ENCODE measurements around the gene SUSD2. TPM values are rescaled to one million over a fixed set of nuclear protein-coding genes. Genes with fewer than 3 reads are reported as not detected.

The SUSD2 gene
- polyA plus RNA-seq, 1 of the 3 experiments (the other 2 are of a cell fraction), result 0.82 TPM

DNA sequence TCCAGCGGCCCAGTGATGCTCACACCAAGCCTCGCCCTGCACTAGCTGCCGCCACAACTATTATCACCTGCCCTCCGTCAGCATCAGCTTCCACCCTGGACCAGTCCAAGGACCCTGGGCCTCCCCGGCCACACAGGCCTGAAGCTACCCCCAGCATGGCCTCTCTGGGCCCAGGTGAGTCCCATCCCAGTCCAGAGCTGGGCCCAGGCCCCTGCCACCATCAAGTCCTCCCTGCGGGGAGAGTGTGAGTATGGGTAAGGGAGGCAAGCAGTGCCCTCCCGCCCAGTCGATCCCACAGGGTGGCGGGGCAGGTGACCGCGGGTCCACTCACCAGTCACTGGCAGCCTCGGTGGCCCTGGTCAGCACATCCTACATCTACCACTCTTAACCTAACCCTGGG, 9.5 kb upstream of the SUSD2 start:
- Histone ChIP-seq H3F3A (replicated peaks; ENCODE audit: insufficient read depth) (peaks cover 5% of the 10 kb centered on the region), H3K9me3 (no peaks in the 10 kb centered on the region), H3K27me3 (ENCODE audit: insufficient read depth) (no peaks in the 10 kb centered on the region), H3K9ac (no peak overlapping the region), H2AFZ (ENCODE audit: low read depth) (no peak overlapping the region), H3K36me3 (replicated peaks in 1 of 2; ENCODE audit: control insufficient read depth in 1 of 2, insufficient read depth in 2 of 2, low read length in 1 of 2) (peaks cover 9 to 65% of the 10 kb centered on the region in 2 experiments), H3K9me2 (no peaks in the 10 kb centered on the region), H3K4me1 (ENCODE audit: control insufficient read depth in 1 of 2, insufficient read depth in 2 of 2, low read depth in 1 of 2, low read length in 1 of 2) (peaks cover 0 to 9% of the 10 kb centered on the region in 2 experiments; a peak in 1 of 4 replicates), H3K4me2 (no peak overlapping the region), H3K79me2 (ENCODE audit: insufficient read depth) (no peaks in the 10 kb centered on the region), H3K4me3 (ENCODE audit: low read depth in 2 of 2, low read length in 1 of 2) (no peak overlapping the region), H4K20me1 (ENCODE audit: insufficient read depth) (no peaks in the 10 kb centered on the region), H3K27ac (ENCODE audit: low read depth in 2 of 2, low read length in 1 of 2) (no peak overlapping the region; a peak in 1 of 4 replicates)
- TF ChIP-seq RXRA (IDR thresholded peaks at IDR 0.05; ENCODE audit: borderline replicate concordance, low read depth) (no peak), CTCF (IDR thresholded peaks at IDR 0.05) (no peak), ZBTB33 (IDR thresholded peaks at IDR 0.05; ENCODE audit: borderline replicate concordance, low read depth) (no peak), GABPA (IDR thresholded peaks at IDR 0.05; ENCODE audit: low read depth) (no peak), FOXJ3 (CRISPR knock-in tag; IDR thresholded peaks at IDR 0.05) (no peak), SIN3A (IDR thresholded peaks at IDR 0.05; ENCODE audit: borderline replicate concordance, low read depth, low read length) (no peak), MEF2A (IDR thresholded peaks at IDR 0.05; ENCODE audit: borderline replicate concordance, low read depth) (no peak), RFX5 (IDR thresholded peaks at IDR 0.05; ENCODE audit: low read length) (no peak), EZH2phosphoT487 (IDR thresholded peaks at IDR 0.05; ENCODE audit: borderline replicate concordance, low read depth) (no peak), USF2 (IDR thresholded peaks at IDR 0.05; ENCODE audit: borderline replicate concordance, low read depth, low read length) (no peak), RCOR1 (IDR thresholded peaks at IDR 0.05; ENCODE audit: low read length) (no peak), TEAD4 (IDR thresholded peaks at IDR 0.05; ENCODE audit: borderline replicate concordance, insufficient read depth) (no peak)
- TF ChIP-seq, protein P1, sequence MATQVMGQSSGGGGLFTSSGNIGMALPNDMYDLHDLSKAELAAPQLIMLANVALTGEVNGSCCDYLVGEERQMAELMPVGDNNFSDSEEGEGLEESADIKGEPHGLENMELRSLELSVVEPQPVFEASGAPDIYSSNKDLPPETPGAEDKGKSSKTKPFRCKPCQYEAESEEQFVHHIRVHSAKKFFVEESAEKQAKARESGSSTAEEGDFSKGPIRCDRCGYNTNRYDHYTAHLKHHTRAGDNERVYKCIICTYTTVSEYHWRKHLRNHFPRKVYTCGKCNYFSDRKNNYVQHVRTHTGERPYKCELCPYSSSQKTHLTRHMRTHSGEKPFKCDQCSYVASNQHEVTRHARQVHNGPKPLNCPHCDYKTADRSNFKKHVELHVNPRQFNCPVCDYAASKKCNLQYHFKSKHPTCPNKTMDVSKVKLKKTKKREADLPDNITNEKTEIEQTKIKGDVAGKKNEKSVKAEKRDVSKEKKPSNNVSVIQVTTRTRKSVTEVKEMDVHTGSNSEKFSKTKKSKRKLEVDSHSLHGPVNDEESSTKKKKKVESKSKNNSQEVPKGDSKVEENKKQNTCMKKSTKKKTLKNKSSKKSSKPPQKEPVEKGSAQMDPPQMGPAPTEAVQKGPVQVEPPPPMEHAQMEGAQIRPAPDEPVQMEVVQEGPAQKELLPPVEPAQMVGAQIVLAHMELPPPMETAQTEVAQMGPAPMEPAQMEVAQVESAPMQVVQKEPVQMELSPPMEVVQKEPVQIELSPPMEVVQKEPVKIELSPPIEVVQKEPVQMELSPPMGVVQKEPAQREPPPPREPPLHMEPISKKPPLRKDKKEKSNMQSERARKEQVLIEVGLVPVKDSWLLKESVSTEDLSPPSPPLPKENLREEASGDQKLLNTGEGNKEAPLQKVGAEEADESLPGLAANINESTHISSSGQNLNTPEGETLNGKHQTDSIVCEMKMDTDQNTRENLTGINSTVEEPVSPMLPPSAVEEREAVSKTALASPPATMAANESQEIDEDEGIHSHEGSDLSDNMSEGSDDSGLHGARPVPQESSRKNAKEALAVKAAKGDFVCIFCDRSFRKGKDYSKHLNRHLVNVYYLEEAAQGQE (IDR thresholded peaks at IDR 0.05; ENCODE audit: low read depth, low read length), result no peak
- ChIA-PET CTCF (interaction anchor here (2.7 to 8.1 kb wide), 2 partner anchors 15 to 18 kb away, joined by 15 to 83 read pairs; no protein-coding TSS in a partner anchor), POLR2A (no interaction called here)
- no peak for DNase-seq
- 89% methylated on average over 3 of the region's 12 CpGs for WGBS (ENCODE audit: low lambda C conversion rate)

All from SK-N-SH (cell line).